GM19351 (cell line): ENCODE data around the gene MED12L.
A peak's percentile ranks its signal among the peaks of the same experiment; 100 is the strongest.

Source experiments
- ATAC-seq: cut with Tn5 transposase; IDR thresholded peaks from one replicate; pipeline ENCODE4 v1.9.1; 2021; ENCODE audit warnings: mild to moderate bottlenecking, moderate library complexity; ENCODE audit not compliant: unreplicated experiment

The MED12L gene

DNA sequence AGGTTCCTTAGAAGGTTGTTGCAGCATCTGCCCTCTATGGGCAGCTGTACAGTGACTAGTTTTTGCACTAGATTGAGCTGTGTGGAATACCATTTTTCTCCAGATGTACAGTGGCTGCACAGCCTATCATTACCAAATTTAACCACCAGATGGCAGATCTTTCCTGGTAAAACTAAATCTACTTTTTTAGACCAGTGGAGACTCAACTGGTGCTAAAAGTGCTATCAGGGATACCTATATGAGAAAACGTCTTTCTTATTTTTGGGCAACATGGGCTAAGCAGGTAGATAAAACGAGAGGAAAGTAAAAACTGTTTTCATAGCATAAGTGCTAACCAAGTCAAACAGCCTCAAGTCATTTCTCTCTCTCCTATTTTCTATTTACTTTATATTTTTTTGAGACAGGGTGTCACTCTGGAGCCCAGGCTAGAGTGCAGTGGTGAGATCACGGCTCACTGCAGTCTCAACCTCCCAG, 354.2 kb downstream of the MED12L start:
- ATAC-seq: peak; percentile 84

GRCh38 chr3:151440940-151441339, 355.5 kb downstream of the MED12L start:
- no peak for ATAC-seq

GRCh38 chr3:151443583-151443982, 358.1 kb downstream of the MED12L start:
- no peak for ATAC-seq

- ATAC-seq: peak; percentile 47
Measured at GRCh38 chr3:151445273-151446001, 360.0 kb downstream of the MED12L start.

GRCh38 chr3:151446002-151446340, 360.5 kb downstream of the MED12L start:
- ATAC-seq: no peak

- ATAC-seq: no peak
Measured at GRCh38 chr3:151452368-151452767, 366.9 kb downstream of the MED12L start.

- ATAC-seq: no peak
Measured at GRCh38 chr3:151452841-151453240, 367.4 kb downstream of the MED12L start.

GRCh38 chr3:151456065-151456464, 370.6 kb downstream of the MED12L start:
- ATAC-seq: no peak

GRCh38 chr3:151459358-151459757, 373.9 kb downstream of the MED12L start:
- ATAC-seq: no peak

DNA sequence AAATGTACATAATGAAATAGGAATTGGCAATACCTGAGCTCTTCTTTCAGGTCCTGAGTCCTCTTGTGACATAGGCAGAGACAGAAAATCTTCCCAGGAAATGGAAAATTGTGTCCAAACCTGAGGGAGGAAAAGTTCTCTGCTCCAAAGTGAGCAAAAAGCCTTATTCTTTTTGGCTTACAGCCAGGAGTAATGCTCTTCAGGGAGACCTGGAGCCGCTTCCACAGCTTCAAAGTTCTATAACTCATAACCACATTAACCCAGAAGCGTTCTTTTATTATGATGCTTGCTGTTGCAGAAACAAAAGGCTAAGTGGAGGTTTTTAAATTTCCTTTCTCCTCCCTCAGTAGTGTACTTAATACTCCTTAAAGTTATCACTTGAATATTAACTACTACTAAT, 374.8 kb downstream of the MED12L start:
- no peak for ATAC-seq

GRCh38 chr3:151460774-151461450, 375.4 kb downstream of the MED12L start, which contains the start of gene IGSF10:
IGSF10 (minus strand) TSS chr3:151461061; CDS start chr3:151458709, 2,352 bp downstream.
- no peak for ATAC-seq

DNA sequence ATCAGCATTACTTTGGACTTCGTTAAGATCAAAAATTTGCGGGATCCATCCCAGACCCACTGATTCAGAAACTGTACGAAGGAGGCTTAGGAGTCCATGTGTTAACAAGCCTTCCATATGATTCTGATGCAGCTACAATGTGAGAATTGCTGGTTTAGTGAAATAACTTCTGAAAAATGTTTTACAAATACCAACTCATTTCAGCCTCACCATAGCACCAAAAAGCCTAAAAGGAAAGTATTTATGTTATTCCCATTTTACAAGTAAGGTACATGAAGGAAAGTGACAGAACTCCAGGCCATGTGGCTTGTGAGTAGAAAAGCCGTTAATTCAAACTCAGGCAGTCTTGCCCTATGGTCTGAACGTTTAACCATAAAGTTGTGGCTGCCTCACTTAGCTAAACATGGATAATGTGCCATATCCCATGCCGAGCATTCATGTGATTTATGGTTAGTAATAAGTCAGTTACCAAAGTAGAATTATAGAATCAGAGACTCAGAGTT, 376.9 kb downstream of the MED12L start:
- no peak for ATAC-seq

DNA sequence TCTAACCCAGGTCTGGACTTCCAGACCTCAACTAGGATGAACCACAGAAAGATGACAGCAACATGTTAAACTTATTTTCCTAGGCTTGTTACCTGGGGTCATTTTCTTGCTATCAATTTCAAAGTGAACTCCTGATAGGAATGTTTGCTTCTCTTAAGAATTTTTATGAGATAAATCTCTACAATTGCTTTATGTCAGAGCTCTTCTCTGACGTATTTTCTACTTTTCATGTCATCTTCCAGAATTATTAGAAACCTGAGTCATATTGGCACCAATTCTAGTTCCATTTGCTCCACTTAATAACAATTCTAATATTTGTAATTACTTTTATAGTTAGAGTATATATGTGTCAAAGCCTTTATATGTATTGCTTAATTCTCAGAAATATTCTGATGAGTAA, 377.5 kb downstream of the MED12L start:
- ATAC-seq: no peak

DNA sequence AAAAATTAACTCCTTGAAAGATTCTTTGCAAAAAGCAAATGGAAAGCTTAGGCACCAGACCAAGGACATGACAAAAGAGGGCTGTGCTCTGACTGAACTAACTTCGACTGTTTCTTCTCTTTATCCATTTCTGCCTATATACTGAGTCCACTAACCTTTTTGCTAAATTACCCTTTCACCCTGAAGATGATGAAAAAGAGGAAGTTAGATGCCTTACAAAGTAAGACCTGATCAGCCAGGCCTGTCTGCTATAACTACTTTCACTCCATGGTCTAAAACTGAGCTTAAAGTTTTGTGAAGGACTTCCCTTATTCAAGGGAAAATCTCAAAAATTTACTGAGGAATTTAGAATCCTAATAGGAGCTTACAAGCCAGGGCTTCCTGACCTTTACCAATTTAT, 381.6 kb downstream of the MED12L start:
- peak; percentile 53 for ATAC-seq

DNA sequence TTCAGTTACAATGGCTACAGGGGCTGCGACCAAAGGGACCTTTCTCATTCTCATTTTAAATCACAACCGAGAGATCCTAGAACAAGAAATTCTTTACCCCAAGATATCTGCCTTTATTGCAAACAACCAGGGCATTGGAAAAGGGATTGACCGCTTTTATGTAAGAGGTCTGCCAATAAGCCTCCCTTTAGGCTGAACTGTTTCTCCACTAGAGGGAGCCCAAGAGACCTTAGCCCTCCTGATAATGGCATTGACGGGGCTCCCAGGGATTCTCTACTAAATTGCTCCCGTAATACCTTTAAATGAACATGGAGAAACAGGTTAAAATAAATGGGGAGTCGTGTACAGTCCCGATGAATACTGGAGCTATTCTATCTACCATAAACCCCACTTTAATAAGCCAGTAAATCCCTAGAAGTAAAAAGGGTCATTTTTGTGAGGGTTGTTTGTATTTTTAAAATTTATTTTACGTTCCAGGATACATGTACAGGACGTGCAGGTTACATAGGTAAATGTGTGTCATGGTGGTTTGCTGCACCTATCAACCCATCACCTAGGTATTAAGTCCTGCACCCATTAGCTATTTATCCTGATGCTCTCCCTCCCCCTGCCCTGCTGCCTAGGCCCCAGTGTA, 382.9 kb downstream of the MED12L start:
- ATAC-seq: peak; percentile 88

GRCh38 chr3:151476344-151477018, 391.0 kb downstream of the MED12L start:
- ATAC-seq: no peak

DNA sequence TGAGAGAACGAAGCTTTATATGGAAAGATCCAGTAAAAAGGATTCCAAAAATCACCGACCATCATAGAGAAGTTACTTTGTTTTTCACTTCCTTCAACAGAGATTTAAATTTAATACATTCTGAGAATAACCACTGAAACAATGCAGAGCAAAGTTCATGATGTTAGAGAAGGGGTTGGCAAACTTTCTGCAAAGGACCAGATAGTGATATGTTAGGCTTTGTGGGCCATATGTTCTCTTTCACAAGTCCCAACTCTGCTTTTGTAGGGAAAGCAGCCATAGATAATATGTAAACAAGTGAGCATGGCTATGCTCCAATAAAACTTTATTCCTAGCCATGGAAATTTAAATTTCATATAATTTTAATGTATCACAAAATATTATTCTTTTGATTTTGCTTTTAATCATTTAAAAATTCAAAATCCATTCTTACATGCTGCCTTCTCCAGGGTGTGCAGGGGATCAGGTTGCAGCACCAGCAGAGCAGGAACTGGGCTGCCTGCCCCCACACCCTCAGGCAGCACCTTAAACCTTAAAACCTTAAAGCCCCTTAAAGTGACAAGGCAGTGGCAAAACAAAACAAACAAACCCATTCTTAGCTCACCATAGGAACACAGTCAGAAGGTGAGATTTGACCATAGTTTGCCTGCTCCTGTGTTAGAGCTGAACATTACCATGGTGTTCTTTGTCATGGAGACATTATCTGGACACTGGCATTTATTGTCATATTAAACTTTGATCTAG, 392.3 kb downstream of the MED12L start:
- no peak for ATAC-seq

GRCh38 chr3:151478335-151478697, 392.9 kb downstream of the MED12L start:
- ATAC-seq: no peak

DNA sequence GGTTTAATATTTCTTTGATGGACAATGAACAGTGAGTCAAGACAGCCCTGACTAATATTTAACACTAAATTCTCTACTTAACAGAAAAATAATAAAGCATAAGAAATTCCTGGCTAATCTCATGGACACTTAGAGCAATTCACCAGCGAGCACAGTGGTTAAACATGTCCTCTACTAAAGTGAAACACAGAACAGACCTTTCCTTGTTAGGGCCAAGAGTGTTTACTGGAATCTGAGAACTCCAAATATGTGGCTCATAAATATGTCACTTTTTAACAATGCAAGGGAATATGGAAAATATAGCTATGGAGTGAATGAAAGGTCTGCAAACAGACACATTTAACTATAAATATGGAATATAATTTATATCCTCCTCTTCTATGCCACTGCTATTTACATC, 394.0 kb downstream of the MED12L start:
- no peak for ATAC-seq

GRCh38 chr3:151480492-151480891, 395.0 kb downstream of the MED12L start:
- no peak for ATAC-seq

GRCh38 chr3:151483488-151483887, 398.0 kb downstream of the MED12L start:
- no peak for ATAC-seq
